ACC112 (cell line): ENCODE results near the gene MYLK.

Experiments
- H2AFZ ChIP-seq: fragments of 200-600 bp; sonication (generic); one replicate; pipeline ENCODE4 v1.6.0; 2017; ENCODE audit warnings: antibody characterized with exemption, low read length; ENCODE audit not compliant: unreplicated experiment
- H3K27ac ChIP-seq: fragments of 200-600 bp; sonication (generic); 2 replicates; pipeline ENCODE4 v1.5.1; 2014; ENCODE audit warnings: low read depth, mild to moderate bottlenecking, antibody characterized with exemption, low read length, moderate library complexity
- H3K27me3 ChIP-seq: fragments of 200-600 bp; sonication (generic); 2 replicates; pipeline ENCODE4 v1.6.1; 2014; ENCODE audit warnings: mild to moderate bottlenecking, antibody characterized with exemption, low read length, moderate library complexity, mixed read lengths; ENCODE audit not compliant: insufficient read depth
- H3K36me3 ChIP-seq: fragments of 200-600 bp; sonication (generic); 2 replicates; pipeline ENCODE4 v1.6.1; 2016; ENCODE audit warnings: mild to moderate bottlenecking, antibody characterized with exemption, low read length, moderate library complexity, mixed read lengths; ENCODE audit not compliant: insufficient read depth
- H3K4me1 ChIP-seq: fragments of 200-600 bp; sonication (generic); one replicate; pipeline ENCODE4 v1.6.1; 2016; ENCODE audit warnings: low read length, mixed read lengths; ENCODE audit not compliant: insufficient read depth, unreplicated experiment, control insufficient read depth
- H3K4me3 ChIP-seq: fragments of 200-600 bp; sonication (generic); 2 replicates; pipeline ENCODE4 v1.5.1; 2014; ENCODE audit warnings: mild to moderate bottlenecking, low read depth, low read length
- H3K79me2 ChIP-seq: fragments of 200-600 bp; sonication (generic); one replicate; pipeline ENCODE4 v1.6.0; 2016; ENCODE audit warnings: low read length; ENCODE audit not compliant: control insufficient read depth, unreplicated experiment, insufficient read depth

Gene MYLK

GRCh38 chr3:123626881-123627280 lies 257.3 kb downstream of the MYLK start:
- Histone ChIP-seq H3K79me2 (no peaks in the 10 kb centered on the region), H3K4me1 (peaks cover 17% of the 10 kb centered on the region), H3K27ac (no peak overlapping the region), H2AFZ (no peak overlapping the region), H3K27me3 (no peaks in the 10 kb centered on the region), H3K36me3 (no peaks in the 10 kb centered on the region), H3K4me3 (no peak overlapping the region)

DNA sequence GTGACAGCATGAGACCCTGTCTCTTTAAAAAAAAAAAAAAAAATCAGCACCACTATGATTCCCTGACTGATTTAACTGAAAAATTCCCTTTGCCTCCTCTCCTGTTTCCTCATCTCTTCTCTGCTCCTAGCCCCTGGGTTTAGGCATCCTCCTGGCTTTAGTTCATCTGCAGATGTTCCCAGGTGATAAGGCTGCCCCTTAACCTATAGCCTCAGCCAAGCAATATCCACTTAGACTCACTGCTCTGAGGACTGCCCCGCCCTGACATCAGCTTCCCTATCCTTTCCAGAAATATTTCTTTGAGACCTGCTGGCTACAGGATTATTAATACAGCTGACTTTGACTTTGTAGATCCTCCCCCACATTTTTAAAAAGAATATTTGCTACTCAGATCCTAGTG lies 259.8 kb downstream of the MYLK start:
- Histone ChIP-seq H3K79me2 (no peaks in the 10 kb centered on the region), H3K4me3 (no peak overlapping the region), H3K4me1 (peaks cover 19% of the 10 kb centered on the region), H2AFZ (no peak overlapping the region), H3K27me3 (no peaks in the 10 kb centered on the region), H3K27ac (no peak overlapping the region), H3K36me3 (no peaks in the 10 kb centered on the region)

- no peaks in the 10 kb centered on the region for H3K36me3 ChIP-seq
- no peaks in the 10 kb centered on the region for H3K27me3 ChIP-seq
- no peak overlapping the region for H3K27ac ChIP-seq
- no peak overlapping the region for H3K4me3 ChIP-seq
- no peaks in the 10 kb centered on the region for H3K79me2 ChIP-seq
- H2AFZ ChIP-seq, result no peak overlapping the region
- H3K4me1 ChIP-seq, result peaks cover 28% of the 10 kb centered on the region
Measured at GRCh38 chr3:123623346-123623880, 260.7 kb downstream of the MYLK start.

- Histone ChIP-seq H3K4me3 (no peak overlapping the region), H2AFZ (no peak overlapping the region), H3K27ac (no peak overlapping the region), H3K27me3 (no peaks in the 10 kb centered on the region), H3K79me2 (no peaks in the 10 kb centered on the region), H3K4me1 (peaks cover 34% of the 10 kb centered on the region), H3K36me3 (no peaks in the 10 kb centered on the region; the same call in 1 of the 2 replicates)
Measured at GRCh38 chr3:123622766-123623165, 261.4 kb downstream of the MYLK start.

DNA sequence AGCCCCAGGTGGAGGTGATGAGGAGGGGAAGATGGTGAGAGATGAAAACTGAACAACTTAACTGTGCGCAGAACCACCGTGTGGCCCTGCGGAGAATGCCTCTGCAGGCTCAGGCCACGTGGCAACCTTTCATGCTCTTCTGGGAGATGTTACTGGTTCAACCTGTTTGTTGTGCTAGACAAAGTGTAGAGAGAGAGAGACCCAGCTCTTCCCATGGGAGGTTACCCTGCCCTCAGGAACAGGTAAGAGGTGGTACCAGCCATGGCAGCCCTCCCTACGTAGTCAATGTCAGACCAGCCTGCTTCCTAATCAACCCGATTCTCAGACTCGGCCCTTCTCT lies 262.3 kb downstream of the MYLK start:
- Histone ChIP-seq H3K4me1 (peaks cover 37% of the 10 kb centered on the region), H3K79me2 (no peaks in the 10 kb centered on the region), H3K4me3 (no peak overlapping the region), H3K36me3 (no peaks in the 10 kb centered on the region; the same call in 1 of the 2 replicates), H3K27me3 (no peaks in the 10 kb centered on the region), H2AFZ (no peak overlapping the region), H3K27ac (no peak overlapping the region)

GRCh38 chr3:123621186-123621849 lies 262.8 kb downstream of the MYLK start:
- no peaks in the 10 kb centered on the region for H3K79me2 ChIP-seq
- H3K4me3 ChIP-seq, result no peak overlapping the region
- H3K27ac ChIP-seq, result no peak overlapping the region
- H3K4me1 ChIP-seq, result peaks cover 37% of the 10 kb centered on the region
- no peak overlapping the region for H2AFZ ChIP-seq
- no peaks in the 10 kb centered on the region for H3K27me3 ChIP-seq
- no peaks in the 10 kb centered on the region; the same call in 1 of the 2 replicates for H3K36me3 ChIP-seq

GRCh38 chr3:123620343-123620742 lies 263.8 kb downstream of the MYLK start:
- Histone ChIP-seq H3K27ac (no peak overlapping the region), H3K4me1 (peaks cover 37% of the 10 kb centered on the region), H3K36me3 (no peaks in the 10 kb centered on the region; the same call in 1 of the 2 replicates), H3K4me3 (no peak overlapping the region), H3K79me2 (no peaks in the 10 kb centered on the region), H3K27me3 (no peaks in the 10 kb centered on the region), H2AFZ (no peak overlapping the region)

GRCh38 chr3:123618768-123619484 lies 265.2 kb downstream of the MYLK start:
- no peak overlapping the region for H2AFZ ChIP-seq
- H3K79me2 ChIP-seq, result no peaks in the 10 kb centered on the region
- H3K27me3 ChIP-seq, result no peaks in the 10 kb centered on the region
- H3K36me3 ChIP-seq, result no peaks in the 10 kb centered on the region; the same call in 1 of the 2 replicates
- peak overlapping the region; percentile 40; the same call in 1 of the 2 replicates for H3K4me3 ChIP-seq
- no peak overlapping the region for H3K27ac ChIP-seq
- peaks cover 30% of the 10 kb centered on the region for H3K4me1 ChIP-seq

DNA sequence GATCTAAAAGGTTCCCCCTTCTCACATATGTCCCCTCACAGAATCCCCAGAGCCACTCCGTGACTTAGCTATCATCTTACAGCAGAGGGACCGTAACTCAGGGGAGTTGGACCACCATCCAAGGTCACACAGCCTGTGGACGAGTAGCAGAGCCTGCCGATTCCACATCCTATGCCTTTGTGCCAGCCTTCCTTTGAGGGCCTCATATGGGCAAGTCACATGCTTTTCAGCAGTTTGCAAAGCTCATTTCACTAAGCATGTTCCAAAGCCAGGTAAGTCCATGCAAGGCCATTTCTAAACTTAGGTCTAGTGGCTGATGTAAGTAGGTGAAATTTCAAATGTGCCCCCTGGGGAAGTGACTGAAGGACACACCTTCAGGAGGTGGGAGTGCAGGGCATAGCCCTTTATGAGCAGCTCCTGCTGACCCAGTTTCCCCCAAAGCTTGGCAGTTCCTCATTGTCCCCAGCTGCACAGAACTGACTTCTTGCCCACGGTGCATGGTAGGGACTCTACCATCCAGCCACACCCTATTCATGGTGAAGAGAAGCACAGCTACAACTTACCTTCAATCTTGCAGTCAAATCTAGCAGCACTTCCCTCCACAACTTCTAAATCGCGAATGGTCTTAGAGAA lies 265.9 kb downstream of the MYLK start:
- Histone ChIP-seq H3K27ac (no peak overlapping the region), H2AFZ (no peak overlapping the region), H3K79me2 (no peaks in the 10 kb centered on the region), H3K4me3 (peak overlapping the region; percentile 40; the same call in 1 of the 2 replicates), H3K27me3 (no peaks in the 10 kb centered on the region), H3K36me3 (no peaks in the 10 kb centered on the region; the same call in 1 of the 2 replicates), H3K4me1 (peaks cover 23% of the 10 kb centered on the region)

DNA sequence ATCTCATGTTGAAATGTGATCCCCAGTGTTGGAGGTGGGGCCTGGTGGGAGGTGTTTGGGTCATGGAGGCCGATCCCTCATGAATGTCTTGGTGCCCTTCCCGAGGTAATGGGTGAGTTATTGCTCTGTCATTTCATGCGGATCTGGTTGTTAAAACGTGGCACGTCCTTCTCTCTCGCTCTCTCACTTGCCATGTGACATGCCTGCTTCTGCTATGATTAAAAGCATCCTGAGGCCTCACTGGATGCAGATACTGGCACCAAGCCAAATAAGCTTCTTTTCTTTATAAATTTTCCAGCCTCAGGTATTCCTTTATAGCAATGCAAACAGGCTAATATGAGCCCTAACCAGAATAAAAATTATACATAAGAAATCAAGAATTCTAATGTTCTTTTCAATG lies 267.5 kb downstream of the MYLK start:
- Histone ChIP-seq H3K36me3 (no peaks in the 10 kb centered on the region; the same call in 1 of the 2 replicates), H3K4me3 (no peak overlapping the region), H3K79me2 (no peaks in the 10 kb centered on the region), H3K4me1 (peaks cover 20% of the 10 kb centered on the region), H3K27me3 (no peaks in the 10 kb centered on the region), H2AFZ (no peak overlapping the region), H3K27ac (no peak overlapping the region)
